Psoas muscle (tissue), 8 donors: Measurements from ENCODE around the gene CEACAM3. TPM values are rescaled to one million over a fixed set of nuclear protein-coding genes. Genes with fewer than 3 reads are reported as not detected.

ENCODE experiments used
- ATAC-seq, 4 donors: fragments of 200-7000 bp; cut with Tn5 transposase; one replicate each; pipeline ENCODE4 v1.9.1; 2020; ENCODE audit warnings: moderate library complexity in 3 of 4, mild to moderate bottlenecking in 2 of 4
- DNase-seq, 2 donors: peaks; one replicate each; pipeline ENCODE4 v3.0.0-alpha.2; 2020
- H3K27ac ChIP-seq: fragments of 200-600 bp; one replicate; pipeline ENCODE4 v1.8.0; 2022
- H3K27me3 ChIP-seq, 3 donors: fragments of 200-600 bp in 1 of 3; one replicate each; pipeline versions ENCODE4 v1.6.1 to v1.8.0; 2013 to 2022; ENCODE audit warnings: low read length in 2 of 3, mild to moderate bottlenecking in 2 of 3, moderate library complexity in 1 of 3; ENCODE audit not compliant: insufficient read depth in 3 of 3
- H3K36me3 ChIP-seq, 2 donors: fragments of 200-600 bp in 1 of 2; one replicate each; pipeline versions ENCODE4 v1.6.1 to v1.8.0; 2013 to 2022; ENCODE audit warnings: low read depth in 1 of 2, mild to moderate bottlenecking in 1 of 2, moderate library complexity in 1 of 2; ENCODE audit not compliant: insufficient read depth in 1 of 2
- H3K4me1 ChIP-seq: fragments of 200-600 bp; one replicate; pipeline ENCODE4 v1.8.0; 2022
- H3K4me3 ChIP-seq: fragments of 200-600 bp; one replicate; pipeline ENCODE4 v1.8.0; 2022; ENCODE audit warnings: mild to moderate bottlenecking
- H3K9me3 ChIP-seq: fragments of 200-600 bp; one replicate; pipeline ENCODE4 v1.8.0; 2022
- WGBS, 3 donors: extraction: QIAGEN DNeasy Blood & Tissue Kit; methylation state at CpG; one replicate each; pipeline versions ENCODE4 v1.1.6 to v1.1.7; 2013; 5-methylcytosine and 5-hydroxymethylcytosine counted together
- intact Hi-C, 2 donors: fragments of 100-400 bp; cut with DNase I; formaldehyde crosslinking; loops; one replicate each; pipeline versions ENCODE4 v1.11.0 to v1.14.2; 2022
- polyA plus RNA-seq, 3 donors: library from polyadenylated mRNA; stranded (reverse); fragments of 200-250 nt; gene quantifications; one replicate each; pipeline ENCODE4 v1.2.3, GENCODE V29; 2013
- total RNA-seq, 4 donors: library from RNA; stranded (reverse); fragmentation: NEBNext Ultra II Directional in 2 of 4; extraction: Animal tissue kit (Norgen Biotek cat#: 25700) in 2 of 4; gene quantifications; one replicate each; pipeline versions ENCODE4 v1.2.1 to v1.2.4, GENCODE V29; 2021 to 2023
- TF ChIP-seq, protein P1 (sequence below): fragments of 200-600 bp; IDR thresholded peaks from one replicate; pipeline ENCODE4 v1.8.0; 2022; ENCODE audit warnings: antibody characterized with exemption
- donor health status: healthy with polysubstance abuse.
- donor health status: DM: no; HTN: no; CAD: no; lungs with moderate emphysema.
- donor health status: Bipolar disorder and iron deficiency.
- donor health status: healthy.
- donor health status: DM: yes; HTN: yes; CAD: no.
- donor health status: DM: no; HTN: no; CAD: no.
- donor health status: DM: no; HTN: no; CAD: no.
- donor health status: DM: yes; HTN: yes; CAD: no.

CEACAM3 gene
- total and polyA plus RNA-seq, 7 donors: 0.01 to 0.59 (median 0.05) TPM; not detected in 4

DNA sequence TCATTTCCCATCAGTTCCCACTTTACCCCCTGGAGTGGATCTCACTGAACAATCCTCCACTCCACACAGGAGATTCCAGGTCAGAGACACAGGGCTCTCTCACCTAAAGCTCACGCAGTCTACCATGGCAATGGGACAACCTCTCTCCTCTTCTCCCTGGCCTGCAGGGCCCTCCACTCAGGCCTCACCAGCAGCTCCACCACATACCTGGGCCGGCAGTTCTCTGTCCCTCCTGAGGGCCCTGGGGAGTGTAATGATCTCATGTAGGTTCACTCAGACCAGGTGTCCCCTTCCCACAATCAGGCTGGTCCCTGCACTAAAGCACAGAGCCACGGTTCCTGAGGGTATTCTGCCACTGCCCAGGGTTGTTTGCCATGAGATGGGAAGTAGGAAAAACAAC is 15.6 kb downstream of the CEACAM3 start:
- WGBS, 3 donors: 60 to 64% (median 63%) methylated on average over 3 of the region's 3 CpGs
- H3K27ac ChIP-seq: no peak overlapping the region
- no peak for DNase-seq

DNA sequence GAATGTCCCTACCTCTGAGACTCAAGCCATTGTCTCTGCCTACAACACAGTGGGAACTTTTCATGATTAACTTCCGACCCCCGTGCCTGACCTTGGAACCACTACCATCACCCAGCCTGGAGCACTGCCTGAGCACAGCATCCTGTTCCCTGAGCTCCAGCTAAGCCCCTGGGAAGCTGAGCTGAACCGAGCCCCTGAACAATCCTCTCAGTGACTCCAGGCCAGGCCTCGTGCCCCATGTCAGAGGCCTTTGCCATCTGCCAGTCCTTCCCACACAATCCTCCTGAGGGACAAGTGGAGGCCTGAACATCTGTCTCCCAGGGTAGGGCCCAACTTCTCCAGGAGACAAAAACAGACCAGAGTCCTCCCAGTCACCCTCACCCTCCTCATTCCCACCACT is 17.5 kb downstream of the CEACAM3 start:
- Histone ChIP-seq H3K4me3 (no peak overlapping the region), H3K27ac (no peak overlapping the region), H3K9me3 (no peaks in the 10 kb centered on the region), H3K36me3 (no peaks in the 10 kb centered on the region), H3K4me1 (no peaks in the 10 kb centered on the region), H3K27me3 (no peaks in the 10 kb centered on the region)
- WGBS, 3 donors: 45 to 64% (median 51%) methylated on average over 4 of the region's 4 CpGs
- no peak for DNase-seq
- no peak for ATAC-seq
- TF ChIP-seq, protein P1, sequence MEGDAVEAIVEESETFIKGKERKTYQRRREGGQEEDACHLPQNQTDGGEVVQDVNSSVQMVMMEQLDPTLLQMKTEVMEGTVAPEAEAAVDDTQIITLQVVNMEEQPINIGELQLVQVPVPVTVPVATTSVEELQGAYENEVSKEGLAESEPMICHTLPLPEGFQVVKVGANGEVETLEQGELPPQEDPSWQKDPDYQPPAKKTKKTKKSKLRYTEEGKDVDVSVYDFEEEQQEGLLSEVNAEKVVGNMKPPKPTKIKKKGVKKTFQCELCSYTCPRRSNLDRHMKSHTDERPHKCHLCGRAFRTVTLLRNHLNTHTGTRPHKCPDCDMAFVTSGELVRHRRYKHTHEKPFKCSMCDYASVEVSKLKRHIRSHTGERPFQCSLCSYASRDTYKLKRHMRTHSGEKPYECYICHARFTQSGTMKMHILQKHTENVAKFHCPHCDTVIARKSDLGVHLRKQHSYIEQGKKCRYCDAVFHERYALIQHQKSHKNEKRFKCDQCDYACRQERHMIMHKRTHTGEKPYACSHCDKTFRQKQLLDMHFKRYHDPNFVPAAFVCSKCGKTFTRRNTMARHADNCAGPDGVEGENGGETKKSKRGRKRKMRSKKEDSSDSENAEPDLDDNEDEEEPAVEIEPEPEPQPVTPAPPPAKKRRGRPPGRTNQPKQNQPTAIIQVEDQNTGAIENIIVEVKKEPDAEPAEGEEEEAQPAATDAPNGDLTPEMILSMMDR: no peak
- intact Hi-C loops: no loop called here

More for the DNA sequence above, 15.6 kb downstream of the CEACAM3 start:
- Histone ChIP-seq H3K36me3 (no peaks in the 10 kb centered on the region), H3K27me3 (no peaks in the 10 kb centered on the region), H3K9me3 (no peaks in the 10 kb centered on the region), H3K4me3 (no peak overlapping the region), H3K4me1 (no peaks in the 10 kb centered on the region)
- intact Hi-C loops: no loop called here
- ATAC-seq: no peak
- TF ChIP-seq, protein P1: no peak

DNA sequence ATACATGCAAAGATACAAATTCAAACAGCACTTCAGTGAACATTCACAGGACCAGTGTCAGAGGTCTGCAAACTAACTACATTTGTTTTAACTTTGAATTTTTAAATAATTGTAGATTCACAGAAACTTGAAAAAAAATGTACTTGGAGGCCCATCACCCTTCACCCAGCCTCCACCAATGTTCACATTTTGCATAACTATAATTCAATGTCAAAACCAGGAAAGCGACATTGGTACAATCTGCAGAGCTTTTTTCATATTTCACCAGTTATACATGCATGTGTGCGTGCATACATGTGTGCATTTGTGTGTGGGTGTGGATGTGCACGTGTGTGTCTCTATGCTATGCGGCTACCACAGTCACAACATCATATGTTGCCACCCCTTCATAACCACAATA is 18.9 kb downstream of the CEACAM3 start:
- peaks cover 0 to 1% (median under 1%) of the 10 kb centered on the region in 3 donors for H3K27me3 ChIP-seq
- TF ChIP-seq, protein P1: no peak
- no peaks in the 10 kb centered on the region for H3K4me1 ChIP-seq
- 55 to 72% (median 68%) methylated on average over 4 of the region's 4 CpGs for WGBS, 3 donors
- H3K4me3 ChIP-seq: no peak overlapping the region
- H3K36me3 ChIP-seq: no peaks in the 10 kb centered on the region
- DNase-seq (no peak), ATAC-seq (no peak)
- H3K27ac ChIP-seq: no peak overlapping the region
- no peaks in the 10 kb centered on the region for H3K9me3 ChIP-seq
- intact Hi-C loops: no loop called here

DNA sequence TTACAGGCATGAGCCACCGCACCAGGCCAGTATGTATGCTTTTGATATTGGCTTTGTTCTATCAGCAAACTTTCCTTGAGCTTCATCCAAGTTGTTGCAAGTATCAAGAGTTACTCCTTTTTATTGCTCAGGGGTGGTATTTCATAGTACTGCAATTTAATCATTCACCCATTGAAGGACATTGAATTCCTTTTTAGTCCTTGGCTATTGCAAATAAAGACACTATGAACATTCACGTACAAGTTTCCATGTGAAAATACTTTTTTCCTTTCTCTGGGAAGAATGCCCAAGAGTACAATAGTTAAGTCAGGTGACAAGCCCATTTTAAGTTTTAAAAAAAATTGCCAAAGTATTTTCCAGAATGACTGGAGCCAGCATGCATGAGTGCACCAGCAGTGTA is 20.4 kb downstream of the CEACAM3 start:
- Histone ChIP-seq H3K4me3 (no peak overlapping the region), H3K27me3 (peaks cover 0 to 4% (median 1%) of the 10 kb centered on the region in 3 donors), H3K9me3 (no peaks in the 10 kb centered on the region), H3K36me3 (no peaks in the 10 kb centered on the region), H3K4me1 (no peaks in the 10 kb centered on the region), H3K27ac (no peak overlapping the region)
- TF ChIP-seq, protein P1: no peak
- intact Hi-C loops: no loop called here
- ATAC-seq (no peak), DNase-seq (no peak)
- 55 to 65% (median 65%) methylated on average over 2 of the region's 2 CpGs for WGBS, 3 donors

DNA sequence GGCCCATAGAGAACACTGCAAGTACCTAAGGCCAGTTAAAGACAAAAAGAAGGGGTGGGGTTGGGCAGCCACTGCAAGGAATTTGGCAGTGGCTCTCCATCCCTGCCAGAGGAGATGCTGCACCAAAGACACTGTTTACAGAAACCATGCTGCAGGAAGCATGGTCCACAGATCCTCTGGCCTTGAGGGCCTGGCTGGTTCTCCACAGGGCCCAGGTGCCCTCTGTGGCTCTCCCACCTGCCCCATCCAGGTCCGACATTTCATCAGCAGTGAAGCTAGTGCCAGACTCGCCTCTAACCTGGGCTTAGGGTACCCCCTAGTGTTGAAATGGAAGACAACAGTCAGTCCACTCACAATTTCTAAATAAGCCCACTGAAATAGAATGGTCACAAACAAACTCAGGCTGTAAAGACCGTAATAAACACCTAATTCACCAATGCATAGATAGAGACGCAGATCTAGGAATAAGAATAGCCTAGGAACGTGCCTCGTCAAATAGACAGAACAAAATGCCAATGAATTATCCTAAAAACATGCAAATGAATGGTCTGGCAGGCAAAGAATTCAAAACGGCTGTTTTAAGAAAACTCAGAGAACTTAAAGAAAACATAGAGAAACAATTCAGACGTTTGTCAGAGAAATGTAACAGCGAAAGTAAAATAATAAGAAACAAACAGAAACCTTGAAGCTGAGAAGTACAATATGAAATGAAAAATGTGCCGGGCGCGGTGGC is 24.8 kb downstream of the CEACAM3 start:
- intact Hi-C loops: no loop called here
- Histone ChIP-seq H3K27ac (no peak overlapping the region), H3K36me3 (no peaks in the 10 kb centered on the region), H3K27me3 (peaks cover 0 to 4% (median 1%) of the 10 kb centered on the region in 3 donors), H3K9me3 (no peaks in the 10 kb centered on the region), H3K4me3 (no peak overlapping the region), H3K4me1 (no peaks in the 10 kb centered on the region)
- DNase-seq: no peak
- no peak for ATAC-seq
- 35 to 38% (median 37%) methylated on average over 12 of the region's 12 CpGs for WGBS, 3 donors
- TF ChIP-seq, protein P1: peak; percentile 20
